Esophagus squamous epithelium (tissue), 4 donors: ENCODE data around the gene CER1.

Experiments
- POLR2A ChIP-seq, 4 donors: fragments of 450-650 bp; IDR thresholded peaks; one replicate each; pipeline ENCODE4 v1.6.1; 2017; ENCODE audit warnings: antibody characterized with exemption in 4 of 4, mild to moderate bottlenecking in 4 of 4, moderate library complexity in 3 of 4
- TF ChIP-seq, protein P1 (sequence below), 6 experiments: fragments of 450-650 bp in 4 of 6; fragments of 200-600 bp in 2 of 6; sonication (generic) in 2 of 6; IDR thresholded peaks; one replicate each; pipeline ENCODE4 v1.5.1; 2016 to 2019; ENCODE audit warnings: antibody characterized with exemption in 6 of 6, mild to moderate bottlenecking in 4 of 6, moderate library complexity in 4 of 6

DNA sequence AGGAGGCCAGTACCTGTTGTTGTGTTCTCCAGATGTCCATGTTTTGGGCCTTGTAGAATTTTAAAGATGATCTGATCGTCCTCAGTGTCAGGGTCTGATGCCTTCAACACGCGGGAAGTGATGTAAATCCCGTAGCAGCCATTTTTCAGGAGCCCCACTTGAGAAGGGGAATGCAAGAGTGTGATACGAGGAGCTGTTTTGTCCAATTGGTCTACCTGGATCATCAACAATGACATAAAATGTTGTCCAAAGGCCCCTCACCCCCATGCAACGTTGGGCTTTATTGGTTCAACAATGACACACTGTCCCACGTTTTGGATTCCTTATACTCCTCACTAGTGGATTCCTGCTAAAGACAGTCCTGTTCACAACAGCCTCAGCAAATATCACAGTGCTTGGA, 48.1 kb upstream of the CER1 start:
- TF ChIP-seq, protein P1, sequence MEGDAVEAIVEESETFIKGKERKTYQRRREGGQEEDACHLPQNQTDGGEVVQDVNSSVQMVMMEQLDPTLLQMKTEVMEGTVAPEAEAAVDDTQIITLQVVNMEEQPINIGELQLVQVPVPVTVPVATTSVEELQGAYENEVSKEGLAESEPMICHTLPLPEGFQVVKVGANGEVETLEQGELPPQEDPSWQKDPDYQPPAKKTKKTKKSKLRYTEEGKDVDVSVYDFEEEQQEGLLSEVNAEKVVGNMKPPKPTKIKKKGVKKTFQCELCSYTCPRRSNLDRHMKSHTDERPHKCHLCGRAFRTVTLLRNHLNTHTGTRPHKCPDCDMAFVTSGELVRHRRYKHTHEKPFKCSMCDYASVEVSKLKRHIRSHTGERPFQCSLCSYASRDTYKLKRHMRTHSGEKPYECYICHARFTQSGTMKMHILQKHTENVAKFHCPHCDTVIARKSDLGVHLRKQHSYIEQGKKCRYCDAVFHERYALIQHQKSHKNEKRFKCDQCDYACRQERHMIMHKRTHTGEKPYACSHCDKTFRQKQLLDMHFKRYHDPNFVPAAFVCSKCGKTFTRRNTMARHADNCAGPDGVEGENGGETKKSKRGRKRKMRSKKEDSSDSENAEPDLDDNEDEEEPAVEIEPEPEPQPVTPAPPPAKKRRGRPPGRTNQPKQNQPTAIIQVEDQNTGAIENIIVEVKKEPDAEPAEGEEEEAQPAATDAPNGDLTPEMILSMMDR (IDR thresholded peaks at IDR 0.05), result no peak
- TF ChIP-seq POLR2A (IDR thresholded peaks at IDR 0.05), result no peak
